ENCODE data around the gene CRISPLD2. TPM values are rescaled to one million over a fixed set of nuclear protein-coding genes. Genes with fewer than 3 reads are reported as not detected.

Gene CRISPLD2
- total RNA-seq, 3 donors from 2014 or later (not counting 1 experiment from before 2014, with no cell fraction given), result 0.86 to 6.3 TPM; not detected in 1

DNA sequence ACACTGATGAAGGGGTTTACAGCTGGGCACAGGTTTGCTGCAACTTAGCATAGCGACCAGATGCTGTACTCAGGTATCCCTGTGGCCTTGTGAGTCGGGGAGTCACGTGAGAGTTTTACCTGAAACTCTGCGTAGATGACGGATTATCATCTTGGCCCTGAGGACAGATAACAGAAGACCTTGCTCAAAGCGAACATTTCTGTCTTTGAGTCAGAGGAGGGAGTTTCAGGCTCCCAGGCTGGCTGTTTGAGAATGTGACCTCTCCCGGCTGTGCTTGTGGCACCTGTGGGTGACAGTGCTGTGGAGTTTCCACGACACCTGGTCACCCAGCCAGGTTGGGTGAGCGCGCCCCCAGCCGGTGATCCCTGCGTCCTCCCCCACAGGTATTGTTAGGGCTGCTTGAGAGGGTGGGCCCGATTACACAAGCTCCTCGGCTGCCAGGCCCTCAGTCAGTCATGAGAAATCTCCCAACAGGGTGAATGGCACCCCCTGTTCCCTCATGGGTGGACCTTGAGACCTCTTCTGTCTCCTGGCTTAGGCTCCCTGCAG lies 44.4 kb upstream of the CRISPLD2 start:
- Mint-ChIP-seq H3K4me3 (no peak overlapping the region), H3K36me3 (peaks cover 27% of the 10 kb centered on the region), H3K27ac (peak overlapping the region in 1 of 2 donors; percentile 54), H3K27me3 (ENCODE audit: low read depth in 2 of 2) (no peaks in the 10 kb centered on the region), H3K4me1 (no peaks in the 10 kb centered on the region), H3K9me3 (no peaks in the 10 kb centered on the region)
- intact Hi-C loops (cut with micrococcal nuclease), result no loop called here
- Histone ChIP-seq H3K4me3 (ENCODE audit: low read length) (no peak overlapping the region), H3K27ac (ENCODE audit: low read length) (no peak overlapping the region), H3K36me3 (ENCODE audit: control insufficient read depth, insufficient read depth, low read length) (peaks cover 67% of the 10 kb centered on the region), H3K4me1 (ENCODE audit: control insufficient read depth, insufficient read depth, low read length) (no peaks in the 10 kb centered on the region), H3K27me3 (ENCODE audit: control insufficient read depth, insufficient read depth, low read length) (no peaks in the 10 kb centered on the region), H3K9me3 (ENCODE audit: control insufficient read depth, insufficient read depth, low read length) (no peaks in the 10 kb centered on the region)
- 95% methylated on average over 14 of the region's 14 CpGs for WGBS (ENCODE audit: insufficient coverage)
- TF ChIP-seq, protein P1, sequence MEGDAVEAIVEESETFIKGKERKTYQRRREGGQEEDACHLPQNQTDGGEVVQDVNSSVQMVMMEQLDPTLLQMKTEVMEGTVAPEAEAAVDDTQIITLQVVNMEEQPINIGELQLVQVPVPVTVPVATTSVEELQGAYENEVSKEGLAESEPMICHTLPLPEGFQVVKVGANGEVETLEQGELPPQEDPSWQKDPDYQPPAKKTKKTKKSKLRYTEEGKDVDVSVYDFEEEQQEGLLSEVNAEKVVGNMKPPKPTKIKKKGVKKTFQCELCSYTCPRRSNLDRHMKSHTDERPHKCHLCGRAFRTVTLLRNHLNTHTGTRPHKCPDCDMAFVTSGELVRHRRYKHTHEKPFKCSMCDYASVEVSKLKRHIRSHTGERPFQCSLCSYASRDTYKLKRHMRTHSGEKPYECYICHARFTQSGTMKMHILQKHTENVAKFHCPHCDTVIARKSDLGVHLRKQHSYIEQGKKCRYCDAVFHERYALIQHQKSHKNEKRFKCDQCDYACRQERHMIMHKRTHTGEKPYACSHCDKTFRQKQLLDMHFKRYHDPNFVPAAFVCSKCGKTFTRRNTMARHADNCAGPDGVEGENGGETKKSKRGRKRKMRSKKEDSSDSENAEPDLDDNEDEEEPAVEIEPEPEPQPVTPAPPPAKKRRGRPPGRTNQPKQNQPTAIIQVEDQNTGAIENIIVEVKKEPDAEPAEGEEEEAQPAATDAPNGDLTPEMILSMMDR (IDR thresholded peaks at IDR 0.05), result no peak
- ATAC-seq, result no peak
- DNase-seq, result no peak

DNA sequence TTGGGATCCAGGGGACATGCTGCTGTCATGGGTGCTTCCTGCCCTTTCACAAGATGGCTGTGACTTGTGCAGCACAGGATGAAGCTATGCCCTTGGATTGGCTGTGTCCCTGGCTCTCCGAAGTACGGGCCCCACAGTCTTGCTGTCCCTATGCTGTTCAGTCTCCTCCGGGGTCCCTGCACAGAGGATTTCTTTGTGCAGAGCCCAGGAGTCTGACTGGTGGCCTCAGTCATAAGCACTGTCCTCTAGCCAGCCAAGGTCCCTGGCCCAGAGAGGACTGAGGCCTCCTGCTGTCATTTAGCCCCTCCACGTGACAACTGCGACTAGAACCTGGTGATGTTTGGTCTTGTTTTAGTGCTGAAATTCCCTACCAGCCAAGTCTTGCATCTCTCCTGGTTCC lies 42.4 kb upstream of the CRISPLD2 start:
- TF ChIP-seq, protein P1 (IDR thresholded peaks at IDR 0.05), result no peak
- no peaks in the 10 kb centered on the region for H3K27me3 ChIP-seq (ENCODE audit: control insufficient read depth, insufficient read depth, low read length)
- H3K27me3 Mint-ChIP-seq (ENCODE audit: low read depth in 2 of 2), result no peaks in the 10 kb centered on the region
- DNase-seq (no peak), ATAC-seq (no peak)
- peaks cover 59% of the 10 kb centered on the region for H3K36me3 ChIP-seq (ENCODE audit: control insufficient read depth, insufficient read depth, low read length)
- no peak overlapping the region for H3K4me3 ChIP-seq (ENCODE audit: low read length)
- H3K36me3 Mint-ChIP-seq, result peaks cover 30% of the 10 kb centered on the region
- H3K9me3 ChIP-seq (ENCODE audit: control insufficient read depth, insufficient read depth, low read length), result no peaks in the 10 kb centered on the region
- intact Hi-C loops (cut with micrococcal nuclease), result no loop called here
- H3K9me3 Mint-ChIP-seq, result no peaks in the 10 kb centered on the region
- no peak overlapping the region for H3K27ac ChIP-seq (ENCODE audit: low read length)
- WGBS (ENCODE audit: insufficient coverage), result 99% methylated on average over 5 of the region's 5 CpGs
- no peak overlapping the region for H3K27ac Mint-ChIP-seq
- no peak overlapping the region for H3K4me3 Mint-ChIP-seq
- no peaks in the 10 kb centered on the region for H3K4me1 Mint-ChIP-seq
- H3K4me1 ChIP-seq (ENCODE audit: control insufficient read depth, insufficient read depth, low read length), result no peaks in the 10 kb centered on the region

DNA sequence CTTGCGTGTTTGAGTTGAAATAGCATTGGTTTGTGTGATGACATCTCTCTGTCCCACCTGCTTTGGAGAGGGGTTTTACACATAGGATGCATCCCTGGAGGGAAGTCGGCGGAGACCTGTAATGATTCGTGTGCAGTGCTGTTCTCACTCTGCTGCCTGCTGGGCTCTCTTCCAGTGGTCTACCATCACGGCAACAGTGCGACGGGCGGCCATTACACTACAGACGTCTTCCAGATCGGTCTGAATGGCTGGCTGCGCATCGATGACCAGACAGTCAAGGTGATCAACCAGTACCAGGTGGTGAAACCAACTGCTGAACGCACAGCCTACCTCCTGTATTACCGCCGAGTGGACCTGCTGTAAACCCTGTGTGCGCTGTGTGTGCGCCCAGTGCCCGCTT lies 41.1 kb upstream of the CRISPLD2 start:
- Mint-ChIP-seq H3K27ac (no peak overlapping the region), H3K9me3 (no peaks in the 10 kb centered on the region), H3K4me3 (no peak overlapping the region), H3K27me3 (ENCODE audit: low read depth in 2 of 2) (no peaks in the 10 kb centered on the region), H3K36me3 (peaks cover 30% of the 10 kb centered on the region), H3K4me1 (no peaks in the 10 kb centered on the region)
- TF ChIP-seq, protein P1 (IDR thresholded peaks at IDR 0.05), result no peak
- 98% methylated on average over 18 of the region's 18 CpGs for WGBS (ENCODE audit: insufficient coverage)
- peaks cover 50% of the 10 kb centered on the region for H3K36me3 ChIP-seq (ENCODE audit: control insufficient read depth, insufficient read depth, low read length)
- intact Hi-C loops (cut with micrococcal nuclease), result no loop called here
- no peaks in the 10 kb centered on the region for H3K27me3 ChIP-seq (ENCODE audit: control insufficient read depth, insufficient read depth, low read length)
- H3K27ac ChIP-seq (ENCODE audit: low read length), result no peak overlapping the region
- no peak overlapping the region for H3K4me3 ChIP-seq (ENCODE audit: low read length)
- no peaks in the 10 kb centered on the region for H3K9me3 ChIP-seq (ENCODE audit: control insufficient read depth, insufficient read depth, low read length)
- DNase-seq, result no peak
- no peak for ATAC-seq
- no peaks in the 10 kb centered on the region for H3K4me1 ChIP-seq (ENCODE audit: control insufficient read depth, insufficient read depth, low read length)

DNA sequence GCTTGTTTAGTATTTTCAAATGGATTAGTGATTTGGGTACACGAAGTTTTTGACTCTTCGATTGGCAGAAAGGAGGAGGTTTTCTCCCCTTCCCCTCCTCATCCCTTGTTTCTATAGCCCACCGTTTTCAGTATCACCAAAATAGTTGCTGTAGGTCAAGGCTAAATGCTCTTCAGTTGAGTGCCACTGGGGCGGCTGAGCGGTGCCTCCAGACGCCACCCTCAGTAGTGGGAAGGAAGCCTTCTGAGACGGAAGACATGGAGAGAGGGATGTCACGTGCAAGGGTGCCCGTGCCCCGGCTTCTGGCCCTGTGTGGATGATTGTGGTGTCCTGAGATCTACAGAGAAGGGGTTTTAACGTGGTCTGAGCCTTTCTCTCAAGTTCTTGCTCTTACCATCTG lies 39.7 kb upstream of the CRISPLD2 start:
- no peak for ATAC-seq
- Mint-ChIP-seq H3K27ac (no peak overlapping the region), H3K27me3 (ENCODE audit: low read depth in 2 of 2) (no peaks in the 10 kb centered on the region), H3K4me1 (no peaks in the 10 kb centered on the region), H3K36me3 (peaks cover 24% of the 10 kb centered on the region), H3K9me3 (no peaks in the 10 kb centered on the region), H3K4me3 (no peak overlapping the region)
- WGBS (ENCODE audit: insufficient coverage), result 99% methylated on average over 9 of the region's 11 CpGs
- H3K27me3 ChIP-seq (ENCODE audit: control insufficient read depth, insufficient read depth, low read length), result no peaks in the 10 kb centered on the region
- intact Hi-C loops (cut with micrococcal nuclease), result no loop called here
- H3K9me3 ChIP-seq (ENCODE audit: control insufficient read depth, insufficient read depth, low read length), result no peaks in the 10 kb centered on the region
- TF ChIP-seq, protein P1 (IDR thresholded peaks at IDR 0.05), result no peak
- no peaks in the 10 kb centered on the region for H3K4me1 ChIP-seq (ENCODE audit: control insufficient read depth, insufficient read depth, low read length)
- no peak overlapping the region for H3K27ac ChIP-seq (ENCODE audit: low read length)
- DNase-seq, result no peak
- peaks cover 39% of the 10 kb centered on the region for H3K36me3 ChIP-seq (ENCODE audit: control insufficient read depth, insufficient read depth, low read length)
- H3K4me3 ChIP-seq (ENCODE audit: low read length), result no peak overlapping the region

Measured in natural killer cell (primary cell).